Erythroblast (primary cell): ENCODE measurements around the gene GNPTG.

Experiments used
- GATA1 ChIP-seq: IDR thresholded peaks from 2 replicates; pipeline ENCODE4 v1.6.1; 2011; ENCODE audit warnings: low read depth, mild to moderate bottlenecking, control low read depth, low read length, moderate library complexity
- POLR2A ChIP-seq: IDR thresholded peaks from 2 replicates; pipeline ENCODE4 v1.6.1; 2011; ENCODE audit warnings: mild to moderate bottlenecking, low read length

GRCh38 chr16:1332618-1333148 lies 19.0 kb upstream of the GNPTG start:
- TF ChIP-seq POLR2A (no peak), GATA1 (no peak)
